NB4 (cell line): ENCODE data around the gene NSD1.

Source experiments
- DNase-seq: peaks from one replicate; pipeline ENCODE4 v3.0.0; 2010; ENCODE audit warnings: low read depth
- H3K4me3 ChIP-seq: one replicate; pipeline ENCODE4 v1.5.1; 2011; ENCODE audit warnings: mild to moderate bottlenecking, low read depth, low read length, moderate library complexity
- MYC ChIP-seq: IDR thresholded peaks from 2 replicates; pipeline ENCODE4 v1.6.1; 2011; ENCODE audit warnings: low read depth, low read length
- POLR2A ChIP-seq: IDR thresholded peaks from 2 replicates; pipeline ENCODE4 v1.6.1; 2011; ENCODE audit warnings: mild to moderate bottlenecking; ENCODE audit not compliant: insufficient read length; ENCODE audit errors: extremely low read depth
- TF ChIP-seq, protein P1 (sequence below): IDR thresholded peaks from one replicate; pipeline ENCODE4 v1.5.1; 2012; ENCODE audit warnings: low read depth, low read length
- TF ChIP-seq, protein P2 (sequence below): IDR thresholded peaks from 2 replicates; pipeline ENCODE4 v1.6.1; 2011; ENCODE audit warnings: low read depth, low read length

Gene NSD1

GRCh38 chr5:177320879-177321278 lies 187.3 kb downstream of the NSD1 start:
- TF ChIP-seq MYC (no peak), POLR2A (no peak)
- TF ChIP-seq, protein P1, sequence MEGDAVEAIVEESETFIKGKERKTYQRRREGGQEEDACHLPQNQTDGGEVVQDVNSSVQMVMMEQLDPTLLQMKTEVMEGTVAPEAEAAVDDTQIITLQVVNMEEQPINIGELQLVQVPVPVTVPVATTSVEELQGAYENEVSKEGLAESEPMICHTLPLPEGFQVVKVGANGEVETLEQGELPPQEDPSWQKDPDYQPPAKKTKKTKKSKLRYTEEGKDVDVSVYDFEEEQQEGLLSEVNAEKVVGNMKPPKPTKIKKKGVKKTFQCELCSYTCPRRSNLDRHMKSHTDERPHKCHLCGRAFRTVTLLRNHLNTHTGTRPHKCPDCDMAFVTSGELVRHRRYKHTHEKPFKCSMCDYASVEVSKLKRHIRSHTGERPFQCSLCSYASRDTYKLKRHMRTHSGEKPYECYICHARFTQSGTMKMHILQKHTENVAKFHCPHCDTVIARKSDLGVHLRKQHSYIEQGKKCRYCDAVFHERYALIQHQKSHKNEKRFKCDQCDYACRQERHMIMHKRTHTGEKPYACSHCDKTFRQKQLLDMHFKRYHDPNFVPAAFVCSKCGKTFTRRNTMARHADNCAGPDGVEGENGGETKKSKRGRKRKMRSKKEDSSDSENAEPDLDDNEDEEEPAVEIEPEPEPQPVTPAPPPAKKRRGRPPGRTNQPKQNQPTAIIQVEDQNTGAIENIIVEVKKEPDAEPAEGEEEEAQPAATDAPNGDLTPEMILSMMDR, result no peak
- TF ChIP-seq, protein P2, sequence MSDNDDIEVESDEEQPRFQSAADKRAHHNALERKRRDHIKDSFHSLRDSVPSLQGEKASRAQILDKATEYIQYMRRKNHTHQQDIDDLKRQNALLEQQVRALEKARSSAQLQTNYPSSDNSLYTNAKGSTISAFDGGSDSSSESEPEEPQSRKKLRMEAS, result no peak
- peak; percentile 76 for DNase-seq
- no peak overlapping the region for H3K4me3 ChIP-seq

GRCh38 chr5:177325868-177326381 lies 192.4 kb downstream of the NSD1 start:
- TF ChIP-seq MYC, result no peak
- TF ChIP-seq POLR2A, result no peak
- TF ChIP-seq, protein P2, result no peak
- no peak for DNase-seq
- no peak overlapping the region for H3K4me3 ChIP-seq

DNA sequence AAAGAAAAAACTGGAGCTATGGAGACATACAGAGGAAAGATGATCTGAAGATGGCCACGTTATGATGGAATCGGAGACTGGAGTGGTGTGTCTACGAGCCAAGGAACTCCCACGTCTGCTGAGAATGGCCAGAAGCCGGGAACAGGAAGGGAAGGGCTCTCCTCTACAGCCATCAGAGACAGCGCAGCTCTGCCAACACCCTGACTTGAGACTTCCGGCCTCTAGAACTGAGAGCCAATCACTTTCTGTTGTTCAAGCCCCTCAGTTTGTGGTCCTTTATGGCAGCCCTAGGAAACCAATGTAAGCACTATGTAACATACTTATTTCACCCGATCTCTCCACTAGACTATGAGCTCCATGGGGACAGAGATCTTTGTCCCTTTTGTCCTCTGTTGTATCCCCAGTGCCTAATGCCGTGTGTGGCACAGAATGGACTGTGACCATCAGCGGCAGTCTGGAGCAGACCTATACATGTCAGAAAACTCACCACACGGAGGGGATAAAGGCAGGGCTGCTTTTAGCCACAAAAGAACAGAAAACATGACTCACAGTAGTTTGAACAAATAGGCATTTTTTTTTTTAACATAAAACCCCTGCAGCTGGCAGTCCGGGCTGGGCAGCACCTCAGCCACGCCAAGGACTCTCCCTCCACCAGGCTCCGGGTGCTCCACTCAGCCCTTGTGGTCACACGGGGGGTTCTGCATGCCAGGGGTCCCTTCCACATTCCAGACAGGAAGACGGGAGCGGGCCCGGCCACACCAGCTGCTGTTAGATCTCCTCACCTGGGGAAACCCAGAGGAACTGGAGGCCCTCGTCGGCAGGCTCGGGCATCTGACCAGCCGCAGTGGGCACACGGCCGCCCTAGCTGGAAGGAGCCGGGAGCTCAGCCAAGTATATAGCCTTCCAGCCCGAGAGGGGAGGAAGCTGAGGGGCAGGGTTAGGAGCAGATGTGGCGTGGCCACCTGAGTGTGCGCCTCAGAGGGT lies 194.3 kb downstream of the NSD1 start:
- TF ChIP-seq MYC, result no peak
- no peak for TF ChIP-seq POLR2A
- TF ChIP-seq, protein P1, result no peak
- TF ChIP-seq, protein P2, result no peak
- H3K4me3 ChIP-seq, result no peak overlapping the region
- no peak for DNase-seq

- no peak for DNase-seq
- no peak overlapping the region for H3K4me3 ChIP-seq
- TF ChIP-seq POLR2A (no peak), MYC (no peak)
- TF ChIP-seq, protein P1, result no peak
- TF ChIP-seq, protein P2, result no peak
Measured at GRCh38 chr5:177328545-177329231, 195.1 kb downstream of the NSD1 start.

GRCh38 chr5:177329883-177330282 lies 196.3 kb downstream of the NSD1 start:
- DNase-seq, result no peak
- TF ChIP-seq, protein P1, result no peak
- TF ChIP-seq MYC (no peak), POLR2A (no peak)
- TF ChIP-seq, protein P2, result no peak
- no peak overlapping the region for H3K4me3 ChIP-seq
